B cell (primary cell): ENCODE measurements around the gene MAB21L4. TPM values are rescaled to one million over a fixed set of nuclear protein-coding genes. Genes with fewer than 3 reads are reported as not detected.

Experiments used
- ATAC-seq: fragments of 200-7000 bp; cut with Tn5 transposase; one replicate; pipeline ENCODE4 v1.10.0; 2021; ENCODE audit warnings: low read depth, mild to moderate bottlenecking, moderate number of reproducible peaks, moderate library complexity
- CTCF ChIA-PET: fragments of 350-600 bp; sonication (Branson Sonifier 250); formaldehyde crosslinking; loops from one replicate; lab custom pipeline; 2021; ENCODE audit warnings: antibody characterized with exemption, inconsistent platforms; lab: Charles Lee
- POLR2A ChIA-PET: fragments of 350-600 bp; sonication (Branson Sonifier 250); formaldehyde crosslinking; loops from one replicate; lab custom pipeline; 2021; ENCODE audit warnings: antibody characterized with exemption; lab: Charles Lee
- DNase-seq: peaks from one replicate; pipeline ENCODE4 v3.0.0; 2013
- H2AFZ ChIP-seq: 2 replicates; pipeline ENCODE4 v1.6.1; 2012; ENCODE audit warnings: mild to moderate bottlenecking, low read depth, low read length; ENCODE audit not compliant: insufficient read depth, poor library complexity, severe bottlenecking
- H3K27ac ChIP-seq, 2 donors: 1 replicate in 1 of 2; 2 replicates in 1 of 2; pipeline ENCODE4 v1.5.1; 2012 to 2013; ENCODE audit warnings: low read length in 2 of 2, mild to moderate bottlenecking in 2 of 2, moderate library complexity in 1 of 2
- H3K27me3 ChIP-seq, 4 experiments: fragments of 200-600 bp in 1 of 4; sonication (generic) in 1 of 4; replicated peaks in 1 of 4; 1 replicate in 2 of 4; 2 replicates in 2 of 4; pipeline versions ENCODE4 v1.6.1 to v1.7.0; 2013 to 2016; ENCODE audit warnings: low read length in 3 of 4, mild to moderate bottlenecking in 2 of 4, mixed read lengths in 1 of 4, moderate library complexity in 1 of 4; ENCODE audit not compliant: insufficient read depth in 4 of 4, control insufficient read depth in 3 of 4; ENCODE audit errors: control extremely low read depth in 1 of 4
- H3K36me3 ChIP-seq, 2 experiments: replicated peaks in 1 of 2; 1 replicate in 1 of 2; 2 replicates in 1 of 2; pipeline versions ENCODE4 v1.6.1 to v1.7.1; 2013; ENCODE audit warnings: low read length in 1 of 2; ENCODE audit not compliant: insufficient read depth in 2 of 2, control insufficient read depth in 1 of 2; ENCODE audit errors: control extremely low read depth in 1 of 2, extremely low read depth in 1 of 2
- H3K4me1 ChIP-seq, 2 donors: fragments of 200-600 bp in 1 of 2; sonication (generic) in 1 of 2; 1 replicate in 1 of 2; 2 replicates in 1 of 2; pipeline versions ENCODE4 v1.5.1 to v1.6.1; 2013 to 2017; ENCODE audit warnings: low read length in 2 of 2; ENCODE audit not compliant: control insufficient read depth in 2 of 2, insufficient read depth in 2 of 2
- H3K4me2 ChIP-seq: replicated peaks from 2 replicates; pipeline ENCODE3; 2012; ENCODE audit warnings: mild to moderate bottlenecking, low read depth, low read length; ENCODE audit not compliant: poor library complexity, severe bottlenecking
- H3K4me3 ChIP-seq, 5 experiments: fragments of 200-600 bp in 1 of 5; sonication (generic) in 1 of 5; 1 replicate in 3 of 5; 2 replicates in 2 of 5; pipeline versions ENCODE4 v1.5.1 to v1.7.0; 2011 to 2016; ENCODE audit warnings: low read length in 4 of 5, mild to moderate bottlenecking in 4 of 5, low read depth in 2 of 5, control low read depth in 1 of 5, moderate library complexity in 1 of 5; ENCODE audit not compliant: insufficient read depth in 1 of 5; ENCODE audit errors: control extremely low read depth in 1 of 5, extremely low read depth in 1 of 5
- H3K79me2 ChIP-seq: fragments of 200-600 bp; sonication (generic); one replicate; pipeline ENCODE4 v1.6.0; 2016; ENCODE audit warnings: low read length; ENCODE audit not compliant: control insufficient read depth, insufficient read depth
- H3K9ac ChIP-seq: fragments of 200-600 bp; sonication (generic); 2 replicates; pipeline ENCODE4 v1.6.1; 2017; ENCODE audit warnings: mild to moderate bottlenecking, low read length, moderate library complexity
- H3K9me3 ChIP-seq, 3 donors: one replicate each; pipeline versions ENCODE4 v1.6.1 to v1.7.1; 2013; ENCODE audit warnings: low read length in 2 of 3; ENCODE audit not compliant: control insufficient read depth in 2 of 3, insufficient read depth in 1 of 3; ENCODE audit errors: control extremely low read depth in 1 of 3
- H4K20me1 ChIP-seq: 2 replicates; pipeline ENCODE4 v1.6.0; 2012; ENCODE audit warnings: mild to moderate bottlenecking, low read length; ENCODE audit not compliant: insufficient read depth, control insufficient read depth, poor library complexity, severe bottlenecking
- H3K27ac Mint-ChIP-seq: one replicate; pipeline ENCODE4 v1.8.0; 2021; ENCODE audit warnings: mixed read lengths
- H3K27me3 Mint-ChIP-seq: one replicate; pipeline ENCODE4 v1.8.0; 2021; ENCODE audit warnings: mixed read lengths
- H3K4me1 Mint-ChIP-seq: one replicate; pipeline ENCODE4 v1.8.0; 2021; ENCODE audit warnings: mixed read lengths
- H3K4me3 Mint-ChIP-seq: one replicate; pipeline ENCODE4 v1.8.0; 2021; ENCODE audit warnings: mixed read lengths
- H3K9me3 Mint-ChIP-seq: one replicate; pipeline ENCODE4 v1.8.0; 2022; ENCODE audit warnings: mixed read lengths; ENCODE audit not compliant: insufficient read depth
- CTCF ChIP-seq: fragments of 200-600 bp; IDR thresholded peaks from one replicate; pipeline ENCODE4 v1.8.0; 2022; ENCODE audit warnings: antibody characterized with exemption, mild to moderate bottlenecking
- EZH2 ChIP-seq: IDR thresholded peaks from 2 replicates; pipeline ENCODE4 v1.6.1; 2012; ENCODE audit warnings: borderline replicate concordance, low read depth, mild to moderate bottlenecking, moderate library complexity, low read length; ENCODE audit not compliant: insufficient read depth, poor library complexity, severe bottlenecking
- WGBS: methylation state at CpG from one replicate; pipeline ENCODE4 v1.1.5; 2013; ENCODE audit warnings: missing lambda C conversion rate; ENCODE audit not compliant: insufficient coverage; 5-methylcytosine and 5-hydroxymethylcytosine counted together
- intact Hi-C: fragments of 100-400 bp; cut with micrococcal nuclease; formaldehyde crosslinking; loops from one replicate; pipeline ENCODE4 v1.10.0; 2022
- polyA plus RNA-seq: library from polyadenylated mRNA; depleted of rRNA; stranded (reverse); fragments of >200 nt; gene quantifications from 2 replicates; pipeline ENCODE4 v1.2.3, GENCODE V29; 2012
- total RNA-seq, 2 donors: library from RNA; stranded (reverse); fragments of 120-200 nt in 1 of 2; gene quantifications; 1 replicate in 1 of 2; 2 replicates in 1 of 2; pipeline versions ENCODE4 v1.2.3 to v1.2.4, GENCODE V29; 2013 to 2022

Gene MAB21L4
- total and polyA plus RNA-seq, 2 donors (not counting 1 experiment from before 2014, with no cell fraction given): not detected

- H3K27ac ChIP-seq: no peak overlapping the region
- no peak overlapping the region for H3K4me3 ChIP-seq
- no peak overlapping the region for H3K9ac ChIP-seq
- DNase-seq (no peak), ATAC-seq (no peak)
- no peaks in the 10 kb centered on the region for H3K27me3 Mint-ChIP-seq
- no peak overlapping the region for H3K4me2 ChIP-seq
- intact Hi-C loops: no loop called here
- no peaks in the 10 kb centered on the region for H3K4me1 Mint-ChIP-seq
- no peak for TF ChIP-seq EZH2
- TF ChIP-seq CTCF: no peak
- ChIA-PET CTCF (no interaction called here), POLR2A (no interaction called here)
- H2AFZ ChIP-seq: no peak overlapping the region
- H3K27me3 ChIP-seq: no peaks in the 10 kb centered on the region
- WGBS: 88% methylated on average over 16 of the region's 17 CpGs
- H3K79me2 ChIP-seq: no peaks in the 10 kb centered on the region
- no peaks in the 10 kb centered on the region for H3K9me3 ChIP-seq
- H3K4me3 Mint-ChIP-seq: no peak overlapping the region
- no peaks in the 10 kb centered on the region for H3K36me3 ChIP-seq
- no peak overlapping the region for H3K27ac Mint-ChIP-seq
- no peaks in the 10 kb centered on the region for H3K4me1 ChIP-seq
- no peaks in the 10 kb centered on the region for H3K9me3 Mint-ChIP-seq
- no peaks in the 10 kb centered on the region for H4K20me1 ChIP-seq
Observed at GRCh38 chr2:240872317-240873097, 23.4 kb downstream of the MAB21L4 start.
